IPS-18c (cell line): ENCODE measurements around the gene SOCS6.
"Not testable (repeated sequence)": the region's sequence is repeated elsewhere in the genome, so short reads cannot be mapped to it uniquely, and the experiment has no call there.

ENCODE experiments used
- H3K4me3 ChIP-seq: 2 replicates; pipeline ENCODE4 v1.7.0; 2013; ENCODE audit warnings: low read depth, mild to moderate bottlenecking, low read length, moderate library complexity; ENCODE audit not compliant: insufficient read depth
- H3K9me3 ChIP-seq: one replicate; pipeline ENCODE4 v1.6.1; 2013; ENCODE audit warnings: mild to moderate bottlenecking, low read length, moderate library complexity; ENCODE audit not compliant: control insufficient read depth, insufficient read depth

The SOCS6 gene

GRCh38 chr18:70367344-70367743 lies 78.5 kb downstream of the SOCS6 start:
- H3K9me3 ChIP-seq, H3K4me3 ChIP-seq: not testable (repeated sequence)

GRCh38 chr18:70368903-70369302 lies 80.1 kb downstream of the SOCS6 start:
- Histone ChIP-seq H3K4me3 (no peak overlapping the region), H3K9me3 (no peaks in the 10 kb centered on the region)

GRCh38 chr18:70370762-70371733 lies 82.2 kb downstream of the SOCS6 start:
- Histone ChIP-seq H3K9me3 (no peaks in the 10 kb centered on the region), H3K4me3 (no peak overlapping the region)

- Histone ChIP-seq H3K4me3 (no peak overlapping the region), H3K9me3 (no peaks in the 10 kb centered on the region)
Measured at GRCh38 chr18:70371908-70372307, 83.1 kb downstream of the SOCS6 start.

GRCh38 chr18:70372450-70373041 lies 83.7 kb downstream of the SOCS6 start:
- H3K4me3 ChIP-seq = no peak overlapping the region
- no peaks in the 10 kb centered on the region for H3K9me3 ChIP-seq

- H3K4me3 ChIP-seq = no peak overlapping the region
- no peaks in the 10 kb centered on the region for H3K9me3 ChIP-seq
Measured at GRCh38 chr18:70373042-70373519, 84.2 kb downstream of the SOCS6 start.

- no peaks in the 10 kb centered on the region for H3K9me3 ChIP-seq
- H3K4me3 ChIP-seq = no peak overlapping the region
Measured at GRCh38 chr18:70374154-70374553, 85.3 kb downstream of the SOCS6 start.

- H3K4me3 ChIP-seq = no peak overlapping the region
- H3K9me3 ChIP-seq = no peaks in the 10 kb centered on the region
Measured at GRCh38 chr18:70376137-70376913, 87.5 kb downstream of the SOCS6 start.

GRCh38 chr18:70376914-70377258 lies 88.0 kb downstream of the SOCS6 start:
- no peaks in the 10 kb centered on the region for H3K9me3 ChIP-seq
- H3K4me3 ChIP-seq = no peak overlapping the region

- no peak overlapping the region for H3K4me3 ChIP-seq
- no peaks in the 10 kb centered on the region for H3K9me3 ChIP-seq
Measured at GRCh38 chr18:70377317-70377799, 88.5 kb downstream of the SOCS6 start.

GRCh38 chr18:70377857-70378701 lies 89.2 kb downstream of the SOCS6 start:
- H3K4me3 ChIP-seq = no peak overlapping the region
- H3K9me3 ChIP-seq = no peaks in the 10 kb centered on the region
